Fibroblast of skin of right quadriceps (primary cell): ENCODE measurements around the gene AGBL5.

Experiments used
- DNase-seq: peaks from one replicate; pipeline ENCODE4 v3.0.0-alpha.2; 2013

Gene AGBL5

DNA sequence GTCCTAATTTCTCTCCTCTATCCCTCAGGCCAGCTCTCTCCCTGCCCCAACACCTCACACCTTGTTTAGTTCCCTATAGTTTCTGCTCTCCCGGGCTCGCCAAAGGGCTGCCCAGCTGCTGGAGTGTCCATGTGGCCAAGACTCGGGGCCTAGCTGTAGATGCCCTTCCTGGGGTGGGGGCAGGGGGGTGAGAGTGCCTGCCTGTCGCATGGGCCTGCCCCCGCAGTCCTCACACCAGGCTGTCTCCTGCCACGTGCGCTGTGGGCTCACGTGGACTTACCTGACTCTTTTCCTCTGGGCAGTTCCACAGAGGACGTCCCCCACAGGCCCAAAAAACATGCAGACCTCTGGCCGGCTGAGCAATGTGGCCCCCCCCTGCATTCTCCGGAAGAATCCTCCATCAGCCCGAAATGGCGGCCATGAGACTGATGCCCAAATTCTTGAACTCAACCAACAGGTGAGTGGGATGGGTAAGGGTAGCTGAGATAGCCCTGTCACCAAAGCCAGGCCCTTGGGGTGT is 26.1 kb upstream of the AGBL5 start:
- no peak for DNase-seq

DNA sequence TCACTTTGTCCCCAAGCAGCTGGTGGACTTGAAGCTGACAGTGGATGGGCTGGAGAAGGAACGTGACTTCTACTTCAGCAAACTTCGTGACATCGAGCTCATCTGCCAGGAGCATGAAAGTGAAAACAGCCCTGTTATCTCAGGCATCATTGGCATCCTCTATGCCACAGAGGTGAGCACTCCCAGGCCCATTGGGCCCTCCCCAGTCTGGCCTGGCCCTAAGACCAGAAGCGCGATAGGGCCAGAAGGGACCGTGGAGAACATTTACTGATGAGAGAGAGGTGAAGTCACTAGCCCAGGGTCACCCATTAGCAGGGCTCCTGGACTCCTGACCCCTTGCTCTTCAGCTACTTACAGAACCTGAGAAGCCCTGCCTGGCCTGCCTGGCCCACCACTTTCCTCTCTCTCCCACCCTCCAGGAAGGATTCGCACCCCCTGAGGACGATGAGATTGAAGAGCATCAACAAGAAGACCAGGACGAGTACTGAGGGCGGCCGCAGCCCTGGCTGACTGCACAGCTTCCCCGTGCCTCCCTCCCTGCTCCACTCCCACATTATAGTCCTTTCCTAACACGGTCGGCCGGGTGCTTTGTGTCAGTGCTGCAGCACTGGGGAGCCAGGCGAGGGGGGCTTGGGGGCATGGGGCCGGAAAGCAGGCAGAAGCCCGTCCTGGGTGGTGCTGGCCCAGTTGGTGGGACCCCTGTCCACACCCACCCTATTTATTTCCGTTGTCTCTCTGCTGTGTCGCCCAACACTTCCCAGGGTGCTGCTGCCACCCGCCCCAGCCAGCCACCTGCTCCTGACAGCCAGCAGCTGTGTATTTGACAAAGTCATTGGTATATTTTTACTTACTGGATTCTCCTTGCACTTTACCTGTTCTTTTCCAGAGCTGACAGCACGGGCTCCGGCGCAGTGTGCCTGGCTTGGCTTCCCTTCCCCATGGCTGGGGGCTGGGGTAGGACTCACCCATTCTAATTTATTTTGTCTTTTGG is 25.3 kb upstream of the AGBL5 start:
- no peak for DNase-seq

DNA sequence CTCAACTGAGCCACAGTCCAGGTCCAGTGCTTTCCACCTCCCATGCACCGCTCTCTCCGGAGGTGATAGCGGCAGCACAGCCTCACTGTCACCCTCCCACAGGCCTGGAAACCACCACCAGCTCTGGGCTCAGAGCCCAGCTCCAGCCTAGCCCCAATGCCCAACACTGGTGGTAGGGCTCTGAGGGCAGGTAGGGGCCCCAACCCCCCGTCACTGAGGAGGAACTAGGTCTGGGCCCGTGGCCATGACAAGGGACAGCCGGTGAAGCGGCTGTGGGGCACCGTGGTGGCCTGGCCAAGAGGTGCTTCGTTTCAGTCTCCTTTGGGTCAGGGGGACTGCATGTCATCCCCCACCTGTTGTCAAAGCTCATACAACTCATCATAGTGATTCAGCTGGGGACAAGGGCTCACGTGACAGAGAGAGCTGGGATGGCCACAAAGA is 24.2 kb upstream of the AGBL5 start:
- DNase-seq, result no peak

DNA sequence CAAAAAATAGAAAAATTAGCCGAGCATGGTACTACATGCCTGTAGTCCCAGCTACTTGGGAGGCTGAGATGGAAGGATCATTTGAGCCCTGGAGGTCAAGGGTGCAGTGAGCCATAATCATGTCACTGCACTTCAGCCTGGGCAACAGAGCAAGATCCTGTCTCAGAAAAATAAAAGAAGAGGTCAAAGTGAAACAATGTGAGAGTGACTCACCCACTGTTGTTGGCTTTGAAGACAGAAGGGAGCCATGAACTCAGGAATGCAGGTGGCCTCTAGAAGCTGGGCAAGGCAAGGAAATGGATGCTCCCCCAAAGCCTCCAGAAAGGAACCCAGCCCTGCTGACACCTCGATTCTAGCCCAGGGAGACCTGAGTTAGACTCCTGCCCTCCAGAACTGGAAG is 22.4 kb upstream of the AGBL5 start:
- DNase-seq, result no peak

DNA sequence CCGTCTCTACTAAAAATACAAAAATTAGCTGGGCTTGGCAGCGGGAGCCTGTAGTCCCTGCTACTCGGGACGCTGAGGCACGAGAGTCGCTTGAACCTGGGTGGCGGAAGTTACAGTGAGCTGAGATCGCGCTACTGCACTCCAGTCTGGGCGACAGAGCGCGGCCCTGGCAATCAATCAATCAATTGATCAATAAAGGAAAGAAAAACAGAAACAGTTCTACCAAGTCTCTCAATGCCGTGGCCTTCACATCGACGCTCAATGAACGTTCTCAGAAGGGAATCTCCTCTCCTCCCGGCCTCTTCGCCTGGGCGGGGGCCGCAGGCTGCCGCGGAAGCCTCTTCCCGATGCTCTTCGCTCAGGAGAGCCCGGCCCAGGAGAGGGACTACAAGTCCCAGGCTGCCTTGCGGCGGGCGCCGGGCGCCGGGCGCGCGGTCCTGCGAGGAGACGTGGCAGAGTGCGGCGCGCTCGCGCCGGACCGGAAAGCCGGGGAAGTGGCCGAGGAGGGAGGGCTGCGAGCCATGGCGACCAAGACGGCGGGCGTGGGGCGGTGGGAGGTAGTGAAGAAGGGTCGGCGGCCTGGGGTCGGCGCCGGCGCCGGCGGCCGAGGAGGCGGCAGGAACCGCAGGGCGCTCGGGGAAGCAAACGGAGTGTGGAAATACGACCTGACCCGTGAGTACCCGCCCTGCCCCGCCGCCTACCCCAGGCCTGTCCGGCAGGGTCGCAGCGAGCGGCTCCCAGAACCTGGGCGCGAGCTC is 18.8 kb upstream of the AGBL5 start, which contains the start of gene TMEM214:
TSS of gene TMEM214 (plus strand) at position 471 of the 758 bp plus-strand sequence. CDS start at position 522, 51 bp downstream.
- peak; percentile 88 for DNase-seq

DNA sequence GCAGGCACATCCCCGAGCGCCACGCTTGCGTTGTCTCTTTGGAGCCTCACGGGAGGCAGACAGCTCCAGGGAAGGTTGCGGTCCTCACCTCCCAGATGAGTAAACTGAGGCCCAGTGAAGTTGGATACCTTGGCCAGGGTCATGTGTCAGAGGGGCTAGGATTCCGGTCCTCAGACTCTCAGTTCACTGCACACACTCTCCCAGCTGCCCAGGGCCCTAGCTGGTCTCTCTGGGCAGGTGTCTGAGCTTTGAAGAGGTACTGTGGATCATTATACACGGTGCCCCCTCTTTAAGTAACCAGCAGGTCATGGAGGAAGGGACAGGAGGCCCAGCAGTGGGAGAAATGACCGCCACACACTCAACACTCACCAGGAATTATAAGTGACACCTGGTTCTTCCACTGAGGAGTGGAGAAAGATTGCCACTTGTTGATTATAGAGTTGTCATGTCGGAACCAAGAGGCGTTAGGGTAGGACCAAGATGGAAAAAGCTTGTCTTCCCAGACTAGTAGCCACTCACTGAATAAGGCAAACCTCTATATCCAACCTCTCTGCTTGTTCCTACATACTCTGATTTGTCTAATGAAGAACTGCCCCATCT is 18.1 kb upstream of the AGBL5 start:
- no peak for DNase-seq

DNA sequence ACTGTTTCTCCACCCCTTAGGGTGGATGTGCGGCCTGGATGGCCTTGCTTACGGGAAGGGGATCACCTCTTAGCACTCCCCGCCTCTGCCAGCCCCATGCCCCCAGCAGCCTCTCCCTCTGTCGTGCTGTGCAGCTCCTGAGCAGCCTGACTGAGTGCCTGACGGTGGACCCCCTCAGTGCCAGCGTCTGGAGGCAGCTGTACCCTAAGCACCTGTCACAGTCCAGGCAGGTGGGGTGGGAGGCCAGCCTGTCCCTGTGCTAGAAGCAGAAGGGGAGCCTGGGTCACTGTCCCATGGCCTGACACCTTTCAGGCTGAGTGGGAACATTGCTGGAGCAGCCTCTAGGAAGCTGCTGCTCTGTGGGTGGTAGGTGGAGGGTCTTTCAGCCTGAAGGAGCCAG is 13.5 kb upstream of the AGBL5 start:
- DNase-seq, result no peak

DNA sequence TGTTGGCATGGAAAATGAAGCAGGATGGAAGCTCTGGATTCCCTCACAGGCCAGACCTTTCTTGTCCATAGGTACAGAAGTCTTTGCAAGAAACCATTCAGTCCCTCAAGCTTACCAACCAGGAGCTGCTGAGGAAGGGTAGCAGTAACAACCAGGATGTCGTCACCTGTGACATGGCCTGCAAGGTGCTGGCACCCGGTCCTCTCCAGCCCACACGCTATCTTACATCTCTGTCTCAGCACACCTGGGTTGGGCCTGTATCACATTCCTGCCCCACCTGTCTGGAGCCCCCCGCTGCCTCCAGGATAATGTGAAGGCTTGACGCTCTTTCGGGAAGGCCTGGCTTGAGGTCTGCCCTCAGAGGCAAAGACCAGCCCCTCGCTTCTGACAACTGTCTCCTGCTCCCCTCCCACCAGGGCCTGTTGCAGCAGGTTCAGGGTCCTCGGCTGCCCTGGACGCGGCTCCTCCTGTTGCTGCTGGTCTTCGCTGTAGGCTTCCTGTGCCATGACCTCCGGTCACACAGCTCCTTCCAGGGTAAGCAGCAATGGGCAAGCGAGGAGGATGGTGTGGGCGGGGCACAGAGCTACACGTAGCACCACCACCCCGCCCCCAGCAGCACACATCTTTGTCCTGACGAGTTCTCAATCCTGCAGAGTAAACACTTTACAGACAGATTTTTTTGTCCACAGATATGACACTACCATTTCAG is 12.7 kb upstream of the AGBL5 start:
- DNase-seq, result no peak

DNA sequence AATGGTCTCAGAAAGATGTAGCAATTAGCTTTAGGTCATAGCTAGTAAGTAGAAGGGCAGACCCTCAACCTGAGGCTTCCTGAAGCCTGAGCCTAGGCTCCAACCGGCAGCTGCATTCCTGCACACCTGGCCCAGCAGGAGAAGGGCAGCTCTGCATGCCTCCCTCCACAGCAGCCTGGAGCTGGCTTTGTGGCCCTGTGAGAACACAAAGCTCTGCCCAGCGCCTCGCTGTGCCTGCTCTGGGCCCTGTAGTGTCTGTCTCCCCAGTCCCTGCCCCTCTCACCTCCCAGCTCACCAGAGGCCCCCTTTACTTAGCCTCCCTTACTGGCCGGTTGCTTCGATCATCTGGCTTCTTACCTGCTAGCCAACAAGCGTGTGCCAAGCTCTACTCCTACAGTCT is 12.0 kb upstream of the AGBL5 start:
- no peak for DNase-seq

DNA sequence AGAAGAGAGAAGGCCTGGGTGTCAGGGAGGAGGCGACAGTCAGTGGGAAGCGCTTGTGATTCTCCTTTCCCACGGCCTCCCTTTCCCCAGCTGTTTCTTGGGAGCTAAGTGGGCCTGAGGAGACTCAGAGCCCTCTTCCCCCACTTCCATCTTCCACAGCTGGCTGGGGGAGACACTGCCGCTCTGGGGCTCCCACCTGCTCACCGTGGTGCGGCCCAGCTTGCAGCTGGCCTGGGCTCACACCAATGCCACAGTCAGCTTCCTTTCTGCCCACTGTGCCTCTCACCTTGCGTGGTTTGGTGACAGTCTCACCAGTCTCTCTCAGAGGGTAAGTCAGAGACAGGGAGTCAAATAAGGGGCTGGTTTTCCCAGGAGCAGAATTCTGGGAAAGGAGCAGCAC is 11.6 kb upstream of the AGBL5 start:
- DNase-seq, result no peak

DNA sequence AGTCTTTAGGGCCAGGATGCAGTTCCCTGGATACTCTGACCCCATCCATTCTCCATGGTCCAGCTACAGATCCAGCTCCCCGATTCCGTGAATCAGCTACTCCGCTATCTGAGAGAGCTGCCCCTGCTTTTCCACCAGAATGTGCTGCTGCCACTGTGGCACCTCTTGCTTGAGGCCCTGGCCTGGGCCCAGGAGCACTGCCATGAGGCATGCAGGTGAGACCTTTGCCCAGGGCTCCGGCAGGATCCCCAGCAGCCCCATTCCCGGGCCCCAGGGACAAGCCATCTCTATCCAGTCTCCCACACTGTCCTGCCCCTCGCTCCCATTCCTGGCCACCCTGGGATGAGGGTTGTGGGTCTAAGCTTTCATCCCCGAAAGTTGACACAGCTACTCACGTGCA is 11.2 kb upstream of the AGBL5 start:
- DNase-seq, result no peak

DNA sequence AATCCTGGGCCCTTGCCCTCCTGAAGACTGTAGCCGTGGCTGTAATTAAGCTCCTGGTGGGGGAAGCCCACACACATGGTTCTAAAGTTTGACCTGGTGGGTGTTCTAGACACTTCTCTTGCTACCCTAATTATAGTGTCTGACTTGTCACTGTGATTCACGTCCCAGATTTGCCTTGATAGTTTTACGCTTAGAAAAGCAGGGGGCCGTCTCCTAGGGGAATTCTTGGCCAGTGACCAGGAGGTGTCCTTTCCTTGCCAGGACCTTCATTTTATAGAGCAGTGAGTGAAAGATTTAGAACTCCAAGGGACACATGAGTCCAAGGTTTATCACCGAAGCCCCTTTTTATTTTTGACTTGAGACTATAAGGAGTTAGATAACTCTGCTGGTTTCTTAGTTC is 9.7 kb upstream of the AGBL5 start:
- peak; percentile 54 for DNase-seq

DNA sequence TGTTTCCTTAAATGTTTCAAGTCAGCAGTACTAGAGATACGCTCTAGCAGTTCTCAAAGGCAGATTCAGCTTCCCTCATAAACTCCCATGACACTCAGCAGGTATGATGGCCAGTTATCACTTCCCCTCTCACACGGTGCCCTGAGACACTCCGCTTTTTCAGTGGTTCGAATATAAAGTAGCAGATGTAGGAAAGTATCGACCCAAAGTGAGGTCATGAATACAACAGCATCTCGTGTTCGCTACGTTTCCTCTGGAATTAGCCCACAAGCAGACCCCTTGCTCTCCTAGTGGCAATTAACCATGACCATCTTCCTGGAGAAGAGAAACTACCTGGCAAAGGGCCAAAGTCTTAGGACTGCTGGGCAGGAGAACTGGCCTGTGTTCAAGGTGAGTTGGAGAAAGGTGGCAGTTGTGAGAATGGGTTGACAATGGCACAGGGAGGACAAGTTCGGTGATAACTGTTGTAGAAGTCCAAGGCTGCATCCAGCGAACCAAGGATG is 9.3 kb upstream of the AGBL5 start:
- DNase-seq, result no peak

DNA sequence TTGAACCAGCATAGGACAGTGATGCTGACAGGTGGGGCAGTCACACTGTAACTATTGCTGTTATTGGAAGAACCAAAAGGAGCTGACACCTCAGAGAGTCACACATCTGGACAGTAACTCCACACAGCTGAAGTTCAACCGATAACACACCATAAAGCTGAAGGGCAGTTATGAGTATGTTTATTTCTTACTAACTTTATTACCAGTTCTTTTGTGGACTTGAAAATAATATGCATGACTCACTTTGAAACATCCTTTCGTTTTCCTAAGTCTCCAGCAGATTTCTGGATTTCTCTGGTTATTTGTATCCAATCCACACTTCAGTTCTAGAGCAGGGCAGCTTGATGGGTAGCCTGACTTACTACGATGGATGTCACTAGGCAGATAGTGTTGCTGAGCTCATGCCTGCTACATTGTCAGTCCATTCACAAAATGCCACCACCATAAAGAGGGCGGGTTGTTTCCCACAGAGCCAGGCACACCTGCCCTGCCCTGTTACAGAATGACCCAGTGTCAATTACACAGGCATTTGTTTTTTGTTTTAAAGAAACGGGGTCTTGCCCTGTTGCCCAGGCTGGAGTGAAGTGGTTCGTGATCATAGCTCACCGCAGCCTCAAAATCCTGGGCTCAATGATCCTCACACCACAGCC is 8.4 kb upstream of the AGBL5 start:
- peak; percentile 14 for DNase-seq

DNA sequence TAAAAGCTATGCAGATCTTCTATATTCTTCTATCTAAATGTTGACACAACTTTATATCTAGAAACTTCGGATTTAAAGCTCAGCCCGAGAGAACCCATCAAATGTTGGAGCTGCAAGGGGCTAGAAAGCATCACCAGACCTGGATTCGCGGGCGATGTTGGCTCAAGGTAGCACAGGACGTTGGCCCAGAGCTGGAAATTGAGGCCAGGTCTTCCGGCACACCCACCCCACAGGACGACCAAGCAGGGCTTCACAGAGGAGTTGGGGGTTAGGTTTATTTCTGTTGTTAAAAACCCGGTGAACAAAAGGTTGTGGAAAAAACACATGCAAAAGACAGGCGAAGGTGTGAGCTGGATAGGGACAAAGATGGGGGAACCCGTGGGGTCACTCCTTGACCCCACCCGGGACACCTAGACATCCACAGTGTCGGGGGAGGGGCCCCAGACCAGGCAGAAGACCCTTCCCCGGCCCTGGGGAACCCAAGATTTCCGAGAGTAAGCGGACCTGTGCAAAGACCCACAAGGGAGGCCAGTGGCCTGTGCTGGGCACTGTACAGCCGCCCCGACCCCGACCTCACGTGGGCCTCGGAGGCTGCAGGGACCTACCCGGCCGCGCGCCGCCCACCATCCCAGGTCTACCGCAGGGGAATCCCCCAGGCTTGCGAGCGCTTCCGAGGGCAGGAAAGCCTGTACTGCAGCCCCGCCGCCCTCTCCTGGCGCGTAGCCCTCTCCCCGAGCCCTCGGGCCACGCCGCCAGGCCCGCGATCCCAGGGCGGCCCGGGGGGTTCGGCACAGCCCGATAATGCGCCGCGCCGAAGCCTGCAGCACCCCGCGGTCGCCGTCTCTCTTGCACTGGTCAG is 1.8 kb upstream of the AGBL5 start:
- no peak for DNase-seq

DNA sequence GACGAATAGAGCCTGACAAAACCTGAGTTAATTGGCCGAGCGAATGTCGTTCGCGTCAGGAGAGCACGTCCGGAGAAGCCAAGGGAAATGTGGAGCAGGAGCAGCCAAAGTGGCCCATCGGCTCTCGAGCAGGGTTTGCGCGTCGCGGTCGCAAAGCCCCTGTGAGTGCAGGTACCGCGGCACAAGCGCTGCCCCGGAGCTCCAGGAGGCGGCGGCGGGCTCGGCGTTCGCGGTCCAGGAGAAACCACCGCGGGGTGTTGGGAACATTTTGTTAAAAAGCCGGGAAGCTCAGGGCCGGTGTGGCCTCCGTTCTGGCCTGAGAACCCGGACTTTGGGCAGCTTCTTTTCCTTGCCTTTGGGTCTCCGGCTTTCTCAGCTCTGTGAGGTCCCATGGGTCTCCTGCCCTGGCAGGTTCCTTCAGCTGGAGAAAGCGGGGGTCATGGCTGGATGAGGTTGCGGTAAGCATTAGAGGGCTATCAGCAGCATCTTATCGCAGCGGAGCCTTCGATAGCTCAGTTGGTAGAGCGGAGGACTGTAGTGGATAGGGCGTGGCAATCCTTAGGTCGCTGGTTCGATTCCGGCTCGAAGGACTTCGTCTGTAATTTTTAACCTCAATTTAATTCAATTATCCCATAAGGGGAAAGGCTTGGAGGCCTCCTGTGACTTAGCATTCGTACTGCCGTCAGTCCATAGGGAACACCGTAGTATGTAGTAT is 1.0 kb upstream of the AGBL5 start:
- peak; percentile 97 for DNase-seq

DNA sequence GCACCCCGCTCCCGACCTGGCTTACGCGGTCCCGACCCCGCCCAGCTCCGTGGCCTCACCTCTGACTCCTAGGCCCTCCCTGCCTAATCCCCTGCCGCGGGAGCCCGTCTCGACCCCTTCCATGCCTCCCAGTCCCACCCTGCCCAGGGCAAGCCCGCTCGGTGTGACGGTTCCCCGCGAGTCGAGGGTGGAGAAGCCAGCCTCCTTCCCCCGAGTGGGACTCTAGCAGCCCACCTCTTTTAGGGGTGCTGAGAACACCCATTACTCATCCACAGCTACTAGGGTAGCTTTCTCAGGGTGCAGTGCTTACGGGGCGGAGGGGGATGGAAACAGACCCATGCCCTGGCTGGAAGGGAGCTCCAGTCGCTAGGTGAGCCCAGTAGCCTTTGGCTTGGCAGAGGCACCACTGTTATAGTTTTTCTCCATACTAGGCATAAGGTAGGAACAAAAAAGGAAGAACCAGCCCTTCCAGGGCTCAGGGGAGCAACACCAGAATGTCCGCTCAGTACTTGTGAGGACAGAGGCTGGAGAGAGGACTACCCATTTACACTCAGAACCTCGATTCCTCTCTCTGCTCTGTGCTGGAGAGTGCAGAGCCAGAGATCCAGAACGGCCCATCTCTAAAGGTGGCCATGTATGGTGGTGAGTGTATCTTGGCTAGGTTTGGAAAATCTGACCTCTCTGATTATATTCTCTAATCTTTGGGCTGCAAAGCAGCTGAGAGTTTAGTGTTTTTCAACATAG is 606 bp downstream of the AGBL5 start:
- DNase-seq, result no peak

DNA sequence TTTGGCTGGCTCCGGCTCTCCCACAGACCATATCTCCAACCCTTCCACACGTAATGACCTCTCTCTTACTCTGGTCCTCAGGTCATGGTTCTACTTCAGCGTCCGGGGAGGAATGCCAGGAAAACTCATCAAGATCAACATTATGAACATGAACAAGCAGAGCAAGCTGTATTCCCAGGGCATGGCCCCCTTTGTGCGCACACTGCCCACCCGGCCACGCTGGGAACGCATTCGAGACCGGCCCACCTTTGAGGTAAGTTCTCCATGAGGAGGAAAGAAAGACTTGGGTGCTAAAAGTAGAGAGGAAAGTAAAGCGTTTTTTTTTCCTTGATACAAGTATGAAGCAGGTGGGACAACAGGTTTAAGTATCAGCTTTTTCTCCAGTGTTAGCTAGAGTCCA is 1.9 kb downstream of the AGBL5 start:
- DNase-seq, result no peak

DNA sequence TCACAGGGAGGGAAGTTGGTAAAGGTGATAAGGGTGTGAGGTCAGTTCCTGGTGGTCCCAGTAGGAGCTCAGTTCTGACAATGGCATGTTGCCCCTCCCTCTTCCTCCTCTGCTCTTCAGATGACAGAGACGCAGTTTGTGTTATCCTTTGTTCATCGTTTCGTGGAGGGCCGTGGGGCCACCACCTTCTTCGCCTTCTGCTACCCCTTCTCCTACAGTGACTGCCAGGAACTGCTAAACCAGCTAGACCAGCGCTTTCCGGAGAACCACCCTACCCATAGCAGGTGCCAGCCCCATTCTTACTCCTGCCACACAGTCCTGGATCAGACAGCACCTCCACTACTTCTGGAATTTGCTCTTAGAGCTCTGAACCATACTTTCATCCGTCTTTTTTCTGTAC is 2.3 kb downstream of the AGBL5 start:
- no peak for DNase-seq
